ENCODE measurements around the gene KLHL8.
A peak's percentile ranks its signal among the peaks of the same experiment; 100 is the strongest.

Gene KLHL8

DNA sequence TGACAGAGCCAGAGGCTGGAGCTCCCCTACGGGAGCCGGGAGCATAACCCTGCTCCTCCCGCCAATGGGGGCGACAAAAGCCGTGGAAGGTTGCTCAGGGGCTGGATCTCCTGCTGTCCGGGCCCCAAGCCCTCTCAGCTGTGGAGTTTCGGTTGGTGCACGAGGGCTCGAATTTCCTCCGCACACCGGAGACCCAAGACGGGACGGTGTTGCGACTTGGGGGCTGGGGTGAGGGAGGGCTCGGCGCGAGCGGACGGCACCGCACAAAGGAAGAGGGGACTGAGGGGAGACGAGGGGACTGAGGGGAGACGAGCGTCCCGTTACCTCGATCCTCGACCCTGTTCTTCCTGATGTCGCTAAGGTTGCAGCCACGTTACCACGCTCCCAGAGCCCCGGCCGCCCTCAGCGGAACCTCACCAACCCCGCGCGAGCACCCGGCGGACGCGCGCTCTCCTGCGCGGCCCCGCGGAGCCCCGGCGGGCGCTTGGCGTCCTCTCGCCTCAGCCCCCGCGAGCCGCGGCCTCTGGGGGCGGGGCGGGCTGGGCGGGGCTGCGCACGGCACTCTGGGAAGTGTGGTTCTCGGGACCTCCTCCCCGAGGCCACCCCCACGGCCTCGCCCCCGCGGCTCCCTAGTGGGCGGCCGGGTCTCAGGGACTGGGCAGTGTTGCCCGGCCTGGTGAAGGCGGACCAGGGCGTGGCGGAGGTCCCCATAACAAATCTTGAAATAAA is at the start of gene KLHL8:
Gene KLHL8 (minus strand): TSS at position 525 of the 729 bp plus-strand sequence. CDS start 25,079 bp downstream, outside the sequence.
- peak; percentile 84 for DNase-seq (ENCODE audit: low read depth)

DNA sequence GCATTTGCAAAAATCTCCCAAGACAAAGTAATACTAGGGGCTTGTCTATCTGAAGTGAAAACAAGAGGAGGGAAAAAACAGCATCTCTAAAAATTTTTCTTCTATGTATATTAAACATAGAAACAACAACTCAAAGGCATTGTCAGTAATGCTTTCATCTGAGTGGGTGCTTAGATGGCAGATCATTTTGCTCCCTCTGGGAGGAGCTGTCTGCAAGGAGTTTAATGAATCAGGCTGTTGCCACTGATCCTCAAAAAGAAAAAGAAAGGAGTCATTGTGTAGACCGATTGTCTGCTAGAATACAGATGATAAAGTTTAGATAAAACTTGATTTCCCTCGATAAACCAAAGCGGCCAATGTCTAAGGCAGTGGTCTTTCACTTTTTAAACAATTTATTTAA is 49.7 kb upstream of the KLHL8 start:
- no peak for DNase-seq (ENCODE audit: low read depth)

DNA sequence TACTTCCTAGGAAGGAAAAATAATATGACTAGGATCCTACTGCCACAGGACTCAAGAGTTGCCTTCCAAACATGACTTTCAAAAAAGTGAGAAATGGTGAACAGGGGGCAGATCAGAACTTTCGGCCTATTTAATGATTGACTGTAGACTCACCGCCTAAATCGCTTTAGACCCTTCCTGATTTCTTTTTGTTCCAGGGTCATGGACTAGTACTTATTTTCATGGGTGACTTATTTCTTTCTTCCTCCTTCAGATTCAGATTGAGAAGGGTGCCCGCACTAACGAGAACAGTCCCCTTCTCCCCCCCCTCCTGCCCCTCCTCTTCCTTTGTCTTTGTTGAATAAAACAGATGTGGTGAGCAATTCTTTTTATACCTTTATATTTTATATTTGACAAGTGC is 48.0 kb upstream of the KLHL8 start:
- DNase-seq (ENCODE audit: low read depth) = no peak

DNA sequence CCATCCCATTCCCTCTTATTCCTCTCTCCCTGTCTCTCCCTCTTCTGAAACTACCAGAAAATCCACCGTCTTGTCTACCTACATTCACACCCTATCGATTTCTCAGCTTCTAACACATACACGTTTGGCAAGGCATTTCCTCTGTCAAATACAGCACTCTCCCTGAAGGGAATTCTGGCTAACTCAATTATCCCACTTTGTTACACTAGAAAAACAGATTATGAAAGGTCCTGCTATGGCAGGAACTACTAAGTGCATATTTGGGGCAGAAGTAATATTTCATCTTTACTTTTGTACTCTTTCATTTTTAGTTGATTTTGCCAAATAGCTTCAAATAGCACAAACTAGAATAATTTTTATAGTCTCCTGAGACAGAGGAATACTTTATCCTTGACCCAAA is 46.6 kb upstream of the KLHL8 start:
- DNase-seq (ENCODE audit: low read depth) = no peak

DNA sequence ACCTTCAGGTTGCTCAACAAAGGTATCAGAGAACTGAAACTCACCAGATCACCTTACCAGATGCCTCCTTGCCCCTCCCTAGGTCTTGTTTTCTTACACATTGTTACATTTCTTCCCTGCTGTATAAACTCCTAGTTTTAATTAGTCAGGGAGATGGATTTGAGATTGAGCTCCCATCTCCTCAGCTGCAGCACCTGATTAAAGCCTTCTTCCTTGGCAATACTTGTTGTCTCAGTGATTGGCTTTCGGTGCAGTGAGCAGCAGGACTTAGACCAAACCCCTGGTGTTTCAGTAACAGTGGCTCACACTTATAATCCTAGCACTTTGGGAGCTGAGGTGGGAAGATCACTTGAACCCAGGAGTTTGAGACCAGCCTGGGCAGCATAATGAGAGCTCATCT is 42.5 kb upstream of the KLHL8 start:
- no peak for DNase-seq (ENCODE audit: low read depth)

DNA sequence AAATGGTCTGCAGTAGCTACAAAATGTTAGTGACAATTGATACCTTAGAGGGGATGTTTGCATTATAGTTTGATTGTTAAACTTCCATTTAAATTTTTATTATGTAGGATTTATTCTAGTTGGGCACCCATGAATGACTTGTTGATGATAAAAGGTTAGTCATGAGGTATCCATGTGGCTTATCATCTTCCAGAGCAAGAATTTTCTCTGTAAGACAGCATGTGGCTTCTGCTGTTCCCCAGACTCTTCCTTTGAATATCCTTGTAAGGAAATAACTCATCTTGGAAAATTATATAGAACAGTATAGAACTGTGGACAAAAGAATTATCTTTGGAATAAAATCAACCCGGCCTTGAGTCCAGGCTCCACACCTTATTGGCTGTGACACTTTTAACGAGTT is 40.1 kb upstream of the KLHL8 start:
- no peak for DNase-seq (ENCODE audit: low read depth)

DNA sequence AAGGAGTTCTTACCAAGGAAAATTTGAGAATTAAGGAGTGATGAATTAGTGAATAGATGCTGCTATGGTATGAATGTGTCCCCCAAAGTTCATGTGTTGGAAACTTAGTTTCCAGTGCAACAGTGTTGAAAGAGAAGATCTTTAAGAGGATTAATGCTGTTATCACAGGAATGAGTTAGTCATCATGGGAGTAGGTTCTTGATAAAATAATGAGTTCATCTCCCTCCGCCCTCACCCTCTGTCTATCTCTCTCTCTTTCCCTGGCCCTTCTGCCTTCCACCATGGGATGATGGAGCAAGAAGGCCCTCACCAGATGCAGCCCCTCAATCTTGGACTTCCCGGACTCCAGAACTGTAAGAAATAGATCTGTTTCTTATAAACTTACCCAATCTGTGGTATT is 38.3 kb upstream of the KLHL8 start:
- DNase-seq (ENCODE audit: low read depth) = no peak

DNA sequence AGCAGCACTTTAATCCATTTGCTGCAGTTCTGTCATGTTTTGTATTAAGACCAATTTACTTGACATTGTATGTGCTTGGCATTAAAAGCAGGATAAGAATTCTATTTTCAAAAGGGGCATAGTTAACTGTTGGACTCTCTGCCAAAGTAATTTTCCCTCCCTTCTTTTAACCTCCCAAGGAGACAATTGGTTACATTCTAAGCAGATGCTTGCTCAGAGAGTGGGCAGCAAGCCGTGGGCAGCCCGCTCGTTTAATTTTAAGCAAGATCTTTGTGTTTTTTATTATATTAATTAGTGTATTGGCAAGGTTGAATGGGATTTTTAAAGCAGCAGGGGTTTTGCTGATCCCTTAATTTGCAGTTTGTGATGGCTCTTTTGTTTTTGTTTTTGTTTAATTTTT is 37.1 kb upstream of the KLHL8 start:
- DNase-seq (ENCODE audit: low read depth) = no peak

DNA sequence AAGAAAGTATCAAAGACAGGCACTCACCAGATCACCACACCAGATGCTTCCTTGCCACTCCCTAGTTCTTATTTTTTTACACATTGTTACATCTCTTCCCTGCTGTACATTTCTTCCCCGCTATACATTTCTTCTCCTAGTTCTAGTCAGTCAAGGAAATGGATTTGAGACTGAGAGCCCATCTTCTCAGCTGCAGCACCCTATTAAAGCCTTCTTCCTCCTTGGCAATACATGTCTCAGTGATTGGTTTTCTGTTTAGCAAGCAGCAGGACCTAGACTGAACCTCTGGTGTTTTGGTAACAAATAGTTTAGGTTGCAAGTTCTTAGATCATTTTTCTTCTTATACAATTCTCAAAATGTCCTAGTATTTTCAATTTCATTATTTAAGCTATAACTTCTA is 35.3 kb upstream of the KLHL8 start:
- no peak for DNase-seq (ENCODE audit: low read depth)

DNA sequence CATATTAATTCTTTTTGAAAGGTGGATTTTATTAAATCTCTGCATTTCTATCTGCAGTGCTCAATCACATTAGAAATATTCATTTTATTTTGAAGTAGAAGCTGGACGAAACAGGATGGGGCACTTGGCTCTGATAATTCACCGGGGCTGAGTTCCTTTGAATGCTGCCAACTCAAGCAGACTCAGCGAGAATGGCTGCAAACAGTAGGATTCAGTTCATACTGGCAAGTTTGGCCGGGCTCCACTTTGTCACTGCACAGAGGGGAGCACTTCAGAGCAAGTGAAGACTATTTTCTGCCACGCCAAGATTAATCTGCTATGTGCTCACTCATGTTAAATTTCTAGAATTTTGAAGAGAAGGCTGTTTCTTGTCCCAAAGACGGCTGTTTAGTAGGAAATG is 30.7 kb upstream of the KLHL8 start:
- DNase-seq (ENCODE audit: low read depth) = no peak

DNA sequence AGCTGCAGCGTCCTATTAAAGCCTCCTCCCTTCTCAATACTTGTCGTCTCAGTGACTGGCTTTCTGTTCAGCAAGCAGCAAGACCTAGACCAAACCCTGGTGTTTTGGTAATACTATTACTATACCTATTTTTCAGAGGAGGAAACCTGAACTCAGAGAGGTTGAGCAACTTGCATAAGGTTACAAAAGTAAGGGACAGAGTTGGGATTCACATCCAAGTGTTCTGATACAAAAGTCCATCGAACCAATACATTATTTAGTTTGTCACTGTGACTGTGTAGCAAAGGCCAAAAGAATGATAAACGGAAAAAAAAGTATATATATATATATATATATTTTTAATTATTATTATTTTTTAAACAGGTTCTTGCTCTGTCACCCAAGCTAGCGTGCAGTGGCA is 29.9 kb upstream of the KLHL8 start:
- no peak for DNase-seq (ENCODE audit: low read depth)

DNA sequence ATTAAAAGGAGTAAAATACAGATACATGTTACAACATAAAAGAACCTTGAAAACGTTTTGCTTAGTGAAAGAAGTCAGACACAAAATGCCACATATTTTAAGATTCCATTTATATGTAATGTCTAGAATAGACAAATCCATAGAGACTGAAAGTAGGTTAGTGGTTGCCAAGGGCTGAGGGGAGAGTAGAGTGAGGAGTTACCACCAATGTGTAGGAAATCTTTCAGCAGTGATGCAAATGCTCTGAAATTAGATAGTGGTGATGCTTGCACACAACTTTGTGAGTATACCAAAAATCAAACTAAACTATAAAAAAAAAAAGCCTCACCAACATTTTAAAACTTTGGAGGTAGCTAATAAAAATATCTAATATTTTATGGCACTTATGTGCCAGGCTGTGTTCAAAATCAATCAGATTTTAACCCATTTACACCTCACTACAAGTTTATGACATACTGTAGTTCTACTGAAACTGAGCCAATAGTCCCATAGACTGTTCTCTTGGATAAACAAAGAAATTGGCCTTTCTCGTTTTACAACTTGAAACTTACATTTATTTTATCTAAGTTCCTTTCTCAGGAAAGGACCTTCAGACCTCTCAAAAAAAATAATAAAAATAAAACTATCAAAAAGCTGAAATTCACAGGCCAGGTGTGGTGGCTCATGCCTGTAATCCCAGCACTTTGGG is 29.1 kb upstream of the KLHL8 start:
- DNase-seq (ENCODE audit: low read depth) = no peak

DNA sequence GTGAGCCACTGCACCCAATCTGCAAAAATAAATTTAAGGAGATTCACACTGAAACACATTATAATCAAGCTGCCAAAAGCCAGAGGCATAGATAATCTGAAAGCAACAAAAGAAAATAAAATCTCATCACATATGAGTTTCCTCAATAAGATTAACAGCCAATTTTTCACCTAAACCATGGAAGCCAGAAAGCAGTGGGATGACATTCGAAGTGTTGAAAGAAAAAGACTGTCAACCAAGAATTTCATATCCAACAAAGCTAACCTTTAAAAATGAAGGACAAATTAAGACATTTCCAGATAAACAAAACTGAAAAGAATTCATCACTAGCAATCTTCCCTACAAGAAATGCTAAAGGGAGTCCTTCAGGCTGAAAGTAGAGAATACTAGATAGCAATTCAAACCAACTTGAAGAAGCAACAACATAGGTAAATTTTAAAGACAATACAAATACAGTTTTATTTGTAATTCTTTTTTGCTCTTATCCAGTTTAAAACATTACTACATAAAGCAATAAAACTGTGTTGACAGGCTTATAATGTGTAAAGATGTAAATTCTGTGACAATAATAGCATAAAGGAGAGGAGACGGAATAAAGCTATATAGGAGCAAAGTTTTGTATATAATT is 23.1 kb upstream of the KLHL8 start:
- no peak for DNase-seq (ENCODE audit: low read depth)

DNA sequence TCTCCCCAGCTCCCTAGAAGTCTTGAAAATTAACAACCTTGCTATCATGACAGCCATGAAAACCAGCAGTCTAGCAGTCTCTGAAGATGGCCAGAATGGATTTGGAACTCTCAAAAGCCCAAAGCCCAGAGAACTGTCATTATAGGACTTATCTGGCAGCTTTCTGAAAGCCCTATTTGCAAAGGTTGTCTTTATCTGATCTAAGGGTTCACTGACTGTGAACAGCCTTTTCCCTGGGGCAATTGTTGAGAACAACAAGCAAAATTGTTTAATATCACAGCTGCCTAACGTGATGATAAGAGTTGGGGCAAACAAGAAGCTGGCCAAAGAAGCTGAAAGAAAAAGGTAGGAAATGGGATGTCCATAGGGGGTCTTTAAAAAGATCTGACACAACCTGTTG is 20.9 kb upstream of the KLHL8 start:
- no peak for DNase-seq (ENCODE audit: low read depth)

DNA sequence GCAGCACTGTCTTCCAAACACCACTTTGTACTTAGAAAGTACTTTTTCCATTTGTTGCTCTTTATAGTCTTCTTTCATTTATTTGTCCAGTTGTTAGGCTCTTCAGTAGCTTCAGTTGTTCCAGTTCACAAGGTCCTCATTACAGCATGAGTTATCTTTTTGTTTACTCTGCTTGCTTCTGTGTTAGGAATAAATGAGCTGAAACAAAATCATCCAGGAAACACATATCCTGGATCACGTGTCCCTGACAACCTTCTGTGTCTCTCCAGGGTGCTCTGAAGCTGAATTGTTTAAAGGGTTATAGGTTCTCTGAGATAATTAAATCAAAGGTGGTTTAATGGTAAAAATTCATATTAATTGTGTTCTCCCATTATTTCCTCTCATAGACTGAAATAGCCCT is 19.9 kb upstream of the KLHL8 start:
- DNase-seq (ENCODE audit: low read depth) = no peak

DNA sequence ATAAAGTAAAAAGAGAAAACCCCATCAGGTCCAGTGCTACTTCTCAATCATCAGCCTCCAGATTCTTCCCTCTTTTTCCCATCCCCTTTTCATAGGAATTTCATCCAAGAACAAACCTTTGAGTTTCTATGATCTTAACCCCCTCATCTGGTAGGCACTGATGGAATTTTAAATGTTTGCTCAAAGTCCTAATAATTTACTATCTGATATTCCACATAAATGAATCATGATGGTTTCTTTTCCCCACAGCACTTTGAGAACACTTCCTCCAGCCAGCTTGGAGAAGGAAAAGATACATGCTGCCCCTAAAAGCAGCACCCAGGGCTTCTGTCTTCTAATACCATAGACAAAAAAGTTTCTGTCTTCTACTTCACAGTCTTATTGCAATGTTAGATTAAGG is 19.4 kb upstream of the KLHL8 start:
- no peak for DNase-seq (ENCODE audit: low read depth)

DNA sequence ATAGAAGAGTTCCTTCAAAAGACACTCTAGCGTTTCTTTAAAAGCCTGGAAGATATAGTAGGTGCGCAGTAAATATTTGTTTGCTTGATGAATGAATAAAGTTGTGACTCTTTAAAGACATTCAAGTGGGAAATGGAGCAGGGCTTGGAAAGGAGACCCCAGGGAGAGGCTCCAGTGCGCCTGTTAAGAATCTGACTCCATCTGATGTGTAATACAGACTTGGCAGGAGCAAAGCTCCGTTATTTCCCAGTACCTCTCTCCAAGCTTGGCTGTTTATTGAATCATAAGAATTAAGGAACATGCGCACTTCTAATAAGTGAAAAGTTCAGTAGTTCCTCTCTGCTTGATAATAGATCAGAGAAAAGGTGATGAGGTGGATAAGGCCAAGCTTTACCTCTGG is 18.8 kb upstream of the KLHL8 start:
- no peak for DNase-seq (ENCODE audit: low read depth)

DNA sequence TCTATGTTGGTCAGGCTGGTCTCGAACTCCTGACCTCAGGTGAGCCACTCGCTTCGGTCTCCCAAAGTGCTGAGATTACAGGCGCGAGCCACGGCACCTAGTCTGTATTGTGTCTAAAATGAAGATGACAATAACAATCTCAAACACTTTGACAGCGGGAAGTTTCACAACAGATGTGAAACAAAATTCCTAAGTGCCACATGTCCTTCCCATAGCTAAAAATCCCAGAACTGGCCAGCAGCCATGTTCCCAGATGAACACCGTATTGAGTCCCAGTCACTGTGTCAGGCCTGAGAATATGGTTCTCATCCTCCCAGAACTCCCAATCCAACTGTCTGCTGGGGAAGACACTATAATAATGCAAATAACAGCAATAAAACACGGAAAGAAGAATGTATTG is 16.4 kb upstream of the KLHL8 start:
- DNase-seq (ENCODE audit: low read depth) = no peak

DNA sequence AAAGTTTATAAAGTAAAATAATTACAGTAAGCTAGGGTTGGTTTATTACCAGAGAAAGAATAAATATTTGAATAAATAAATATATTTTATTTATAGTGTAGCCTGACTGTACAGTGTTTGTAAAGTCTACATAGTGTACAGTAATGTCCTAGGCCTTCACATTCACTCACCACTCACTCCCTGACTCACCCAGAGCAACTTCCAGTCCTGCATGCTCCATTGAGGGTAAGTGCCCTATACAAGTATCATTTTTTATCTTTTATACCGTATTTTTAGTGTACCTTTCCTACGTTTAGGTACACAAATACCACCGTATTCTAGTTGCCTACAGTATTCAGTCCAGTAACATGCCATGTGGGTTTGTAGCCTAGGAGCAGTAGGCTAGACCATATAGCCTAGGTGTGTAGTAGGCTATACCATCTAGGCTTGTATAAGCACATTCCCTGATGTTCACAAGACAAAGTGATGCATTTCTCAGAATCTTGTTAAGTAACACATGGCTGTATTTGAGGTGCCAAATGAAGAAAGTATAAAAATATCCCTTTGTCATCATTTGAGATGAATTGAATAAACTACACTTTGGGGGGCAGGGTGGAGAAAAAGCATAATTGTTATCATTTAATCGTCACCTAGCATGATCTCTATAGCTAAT is 14.7 kb upstream of the KLHL8 start:
- DNase-seq (ENCODE audit: low read depth) = no peak

DNA sequence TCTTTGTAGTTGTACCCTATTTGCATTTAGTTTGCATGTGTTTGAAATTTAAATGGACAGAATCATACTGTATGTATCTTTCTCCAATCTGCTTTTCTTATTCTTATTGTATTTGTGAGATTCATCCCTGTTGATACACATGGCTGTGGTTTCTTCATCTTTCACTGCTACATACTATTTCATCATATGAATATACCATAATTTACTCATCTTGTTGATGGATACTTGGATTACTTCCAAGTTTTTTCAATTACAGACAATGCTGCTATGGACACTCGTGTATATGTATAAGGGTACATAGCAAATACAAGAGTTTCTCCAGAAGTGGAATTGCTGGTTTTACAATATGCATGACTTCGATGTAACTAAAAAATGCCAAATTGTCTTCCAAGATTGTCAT is 11.8 kb upstream of the KLHL8 start:
- no peak for DNase-seq (ENCODE audit: low read depth)

DNA sequence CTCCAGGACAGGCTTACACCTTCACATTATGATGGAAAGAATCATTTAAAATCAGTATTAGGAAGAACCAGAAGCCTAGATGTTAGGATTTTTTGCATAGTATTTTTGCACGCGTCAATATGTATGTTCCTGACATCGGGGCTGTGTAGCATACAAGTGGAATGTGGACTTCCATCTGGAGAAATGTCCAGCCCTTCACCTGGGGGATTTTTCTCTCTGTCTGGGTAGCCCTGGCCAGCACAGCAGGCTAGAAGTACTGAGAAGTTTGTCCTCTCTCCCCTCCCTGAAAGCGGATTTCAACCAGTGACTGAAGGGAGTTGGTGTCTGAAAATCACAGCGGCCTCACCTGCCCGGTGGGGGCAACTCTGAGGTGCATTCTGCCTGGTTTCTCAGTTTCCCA is 10.4 kb upstream of the KLHL8 start:
- no peak for DNase-seq (ENCODE audit: low read depth)

DNA sequence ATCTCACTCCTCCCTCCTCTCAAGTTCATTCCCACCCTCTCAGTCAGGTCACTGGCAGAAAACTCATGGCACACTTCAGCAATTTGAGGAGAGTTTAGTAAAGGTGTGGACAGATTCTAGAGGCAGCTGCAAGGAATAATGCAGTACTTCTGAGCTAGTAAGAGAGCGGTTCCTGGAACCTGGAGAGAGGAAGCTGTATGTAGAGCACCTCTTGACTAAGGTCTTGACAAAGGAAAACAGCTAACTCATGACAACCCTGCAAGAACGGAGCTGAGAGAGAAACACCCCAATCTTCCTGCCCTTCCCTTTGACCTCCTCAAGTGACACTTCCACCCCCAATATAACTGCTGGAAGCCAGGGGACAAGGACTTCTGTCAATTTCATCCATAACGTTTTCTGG is 9.6 kb upstream of the KLHL8 start:
- DNase-seq (ENCODE audit: low read depth) = no peak

DNA sequence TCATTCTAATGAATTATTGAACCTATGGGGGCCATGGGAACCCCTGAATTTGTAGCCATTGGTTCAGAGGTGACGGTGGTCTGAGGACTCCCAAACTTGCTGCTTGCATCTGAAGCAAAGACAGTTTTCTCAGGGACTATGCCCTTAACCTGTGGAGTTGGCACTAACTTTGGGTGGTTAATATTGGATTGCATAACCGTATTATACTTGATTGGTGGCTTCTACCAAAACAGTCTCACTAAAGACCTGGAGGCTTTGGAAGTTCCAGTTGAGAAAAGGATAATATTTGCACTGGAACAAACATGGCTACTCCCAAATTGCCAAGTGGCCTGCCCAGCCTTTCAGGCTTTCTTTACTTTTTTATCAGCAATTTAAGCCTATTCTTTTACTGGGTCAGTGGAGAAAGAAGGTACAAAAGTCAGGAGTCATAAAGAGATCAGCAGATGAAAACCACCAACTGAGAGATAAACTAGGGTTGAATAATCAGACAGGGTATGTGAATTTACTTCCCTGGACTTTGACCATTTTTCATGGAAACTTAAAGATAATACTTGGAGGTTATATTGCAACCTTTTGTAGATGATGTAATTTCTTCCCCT is 7.9 kb upstream of the KLHL8 start:
- DNase-seq (ENCODE audit: low read depth) = no peak
